Measurements from ENCODE around the gene MACROD2. TPM values are rescaled to one million over a fixed set of nuclear protein-coding genes. Genes with fewer than 3 reads are reported as not detected.

MACROD2 gene
- total RNA-seq, 4 donors from 2014 or later, result 2.9 to 11.3 (median 8.0) TPM

GRCh38 chr20:15928946-15929345 lies 1933.6 kb downstream of the MACROD2 start:
- TF ChIP-seq CTCF (IDR thresholded peaks at IDR 0.05; ENCODE audit: low read depth), result no peak

GRCh38 chr20:15930311-15931305 lies 1935.3 kb downstream of the MACROD2 start:
- no peak for TF ChIP-seq CTCF (IDR thresholded peaks at IDR 0.05; ENCODE audit: low read depth)

- TF ChIP-seq CTCF (IDR thresholded peaks at IDR 0.05; ENCODE audit: low read depth), result no peak
Observed at GRCh38 chr20:15931897-15932296, 1936.6 kb downstream of the MACROD2 start.

- no peak for TF ChIP-seq CTCF (IDR thresholded peaks at IDR 0.05; ENCODE audit: low read depth)
Observed at GRCh38 chr20:15937179-15937578, 1941.9 kb downstream of the MACROD2 start.

- TF ChIP-seq CTCF (IDR thresholded peaks at IDR 0.05; ENCODE audit: low read depth), result no peak
Observed at GRCh38 chr20:15938847-15939246, 1943.5 kb downstream of the MACROD2 start.

- no peak for TF ChIP-seq CTCF (IDR thresholded peaks at IDR 0.05; ENCODE audit: low read depth)
Observed at GRCh38 chr20:15940127-15940526, 1944.8 kb downstream of the MACROD2 start.

- TF ChIP-seq CTCF (IDR thresholded peaks at IDR 0.05; ENCODE audit: low read depth), result no peak
Observed at GRCh38 chr20:15942130-15942529, 1946.8 kb downstream of the MACROD2 start.

Measured in subcutaneous adipose tissue (tissue), 4 donors.